ENCODE measurements around the gene INPP4B.

The INPP4B gene

GRCh38 chr4:142035566-142035965 lies 810.5 kb downstream of the INPP4B start:
- Mint-ChIP-seq H3K9me3 (no peaks in the 10 kb centered on the region), H3K36me3 (ENCODE audit: low read depth) (no peaks in the 10 kb centered on the region), H3K4me1 (peaks cover 4% of the 10 kb centered on the region), H3K27me3 (ENCODE audit: low read depth) (no peaks in the 10 kb centered on the region), H3K27ac (no peak overlapping the region), H3K4me3 (no peak overlapping the region)
- no peak for TF ChIP-seq CTCF (IDR thresholded peaks at IDR 0.05; ENCODE audit: unreplicated experiment in 3 of 3)

- H3K4me1 Mint-ChIP-seq, result peaks cover 4% of the 10 kb centered on the region
- H3K4me3 Mint-ChIP-seq, result no peak overlapping the region
- H3K36me3 Mint-ChIP-seq (ENCODE audit: low read depth), result no peaks in the 10 kb centered on the region
- no peak overlapping the region for H3K27ac Mint-ChIP-seq
- TF ChIP-seq CTCF (IDR thresholded peaks at IDR 0.05; ENCODE audit: unreplicated experiment in 3 of 3), result no peak
- H3K27me3 Mint-ChIP-seq (ENCODE audit: low read depth), result no peaks in the 10 kb centered on the region
- no peaks in the 10 kb centered on the region for H3K9me3 Mint-ChIP-seq
Observed at GRCh38 chr4:142034101-142034500, 812.0 kb downstream of the INPP4B start.

- H3K27me3 Mint-ChIP-seq (ENCODE audit: low read depth), result no peaks in the 10 kb centered on the region
- H3K36me3 Mint-ChIP-seq (ENCODE audit: low read depth), result no peaks in the 10 kb centered on the region
- peaks cover 8% of the 10 kb centered on the region for H3K4me1 Mint-ChIP-seq
- TF ChIP-seq CTCF (IDR thresholded peaks at IDR 0.05; ENCODE audit: unreplicated experiment in 3 of 3), result no peak
- no peak overlapping the region for H3K27ac Mint-ChIP-seq
- H3K4me3 Mint-ChIP-seq, result no peak overlapping the region
- no peaks in the 10 kb centered on the region for H3K9me3 Mint-ChIP-seq
Observed at GRCh38 chr4:142030010-142030409, 816.1 kb downstream of the INPP4B start.

GRCh38 chr4:142021761-142022160 lies 824.3 kb downstream of the INPP4B start:
- Mint-ChIP-seq H3K36me3 (ENCODE audit: low read depth) (no peaks in the 10 kb centered on the region), H3K27ac (no peak overlapping the region), H3K4me3 (no peak overlapping the region), H3K4me1 (peaks cover 8% of the 10 kb centered on the region), H3K9me3 (peaks cover 4% of the 10 kb centered on the region), H3K27me3 (ENCODE audit: low read depth) (no peaks in the 10 kb centered on the region)
- no peak for TF ChIP-seq CTCF (IDR thresholded peaks at IDR 0.05; ENCODE audit: unreplicated experiment in 3 of 3)

- Mint-ChIP-seq H3K27ac (no peak overlapping the region), H3K36me3 (ENCODE audit: low read depth) (no peaks in the 10 kb centered on the region), H3K9me3 (peaks cover 4% of the 10 kb centered on the region), H3K27me3 (ENCODE audit: low read depth) (no peaks in the 10 kb centered on the region), H3K4me3 (no peak overlapping the region), H3K4me1 (peaks cover 8% of the 10 kb centered on the region)
- no peak for TF ChIP-seq CTCF (IDR thresholded peaks at IDR 0.05; ENCODE audit: unreplicated experiment in 3 of 3)
Observed at GRCh38 chr4:142021181-142021580, 824.9 kb downstream of the INPP4B start.

GRCh38 chr4:142016031-142016430 lies 830.1 kb downstream of the INPP4B start:
- no peaks in the 10 kb centered on the region for H3K36me3 Mint-ChIP-seq (ENCODE audit: low read depth)
- H3K4me1 Mint-ChIP-seq, result no peaks in the 10 kb centered on the region
- TF ChIP-seq CTCF (IDR thresholded peaks at IDR 0.05; ENCODE audit: unreplicated experiment in 3 of 3), result no peak
- H3K4me3 Mint-ChIP-seq, result no peak overlapping the region
- no peak overlapping the region for H3K27ac Mint-ChIP-seq
- H3K9me3 Mint-ChIP-seq, result peaks cover 18% of the 10 kb centered on the region
- H3K27me3 Mint-ChIP-seq (ENCODE audit: low read depth), result no peaks in the 10 kb centered on the region

All from nephron (organoid).